Activated T-cell treated with anti-CD3 and anti-CD28 coated beads for 4 hours (primary cell): ENCODE measurements around the gene ZNF708.
"Not testable (repeated sequence)": the region's sequence is repeated elsewhere in the genome, so short reads cannot be mapped to it uniquely, and the experiment has no call there.

Source experiments
- DNase-seq: peaks from one replicate; pipeline ENCODE4 v3.0.0-alpha.2; 2020

ZNF708 gene

GRCh38 chr19:21328885-21329605 lies at the start of gene ZNF708:
Gene ZNF708, minus strand, starts transcription at chr19:21329410. Its CDS starts 198 bp downstream, at chr19:21329212.
- peak; percentile 63 for DNase-seq

GRCh38 chr19:21362291-21362690 lies 33.1 kb upstream of the ZNF708 start:
- DNase-seq = no peak

- peak; percentile 68 for DNase-seq
These were observed 29.7 kb upstream of the ZNF708 start, which contains the start of gene ZNF738 for GRCh38 chr19:21358768-21359451. Gene ZNF738, plus strand, starts transcription at chr19:21359000. Its CDS starts 141 bp downstream, at chr19:21359141.

GRCh38 chr19:21352830-21353229 lies 23.6 kb upstream of the ZNF708 start:
- DNase-seq = no peak

GRCh38 chr19:21344841-21345240 lies 15.6 kb upstream of the ZNF708 start:
- DNase-seq = not testable (repeated sequence)

- no peak for DNase-seq
These were observed 6.5 kb upstream of the ZNF708 start for GRCh38 chr19:21335721-21336120.

GRCh38 chr19:21328406-21328805 lies 804 bp downstream of the ZNF708 start:
- DNase-seq = no peak

GRCh38 chr19:21326169-21326568 lies 3.0 kb downstream of the ZNF708 start:
- DNase-seq = no peak

- DNase-seq = no peak
These were observed 6.2 kb downstream of the ZNF708 start for GRCh38 chr19:21323000-21323399.

- DNase-seq = no peak
These were observed 6.7 kb downstream of the ZNF708 start for GRCh38 chr19:21322528-21322927.

- DNase-seq = no peak
These were observed 7.2 kb downstream of the ZNF708 start for GRCh38 chr19:21321996-21322395.

GRCh38 chr19:21321134-21321533 lies 8.1 kb downstream of the ZNF708 start:
- DNase-seq = no peak

GRCh38 chr19:21317821-21318220 lies 11.4 kb downstream of the ZNF708 start:
- DNase-seq = no peak

GRCh38 chr19:21314676-21315075 lies 14.5 kb downstream of the ZNF708 start:
- no peak for DNase-seq

- not testable (repeated sequence) for DNase-seq
These were observed 16.4 kb downstream of the ZNF708 start for GRCh38 chr19:21312807-21313206.

- DNase-seq = no peak
These were observed 20.4 kb downstream of the ZNF708 start for GRCh38 chr19:21308773-21309172.

- not testable (repeated sequence) for DNase-seq
These were observed 22.2 kb downstream of the ZNF708 start for GRCh38 chr19:21306881-21307479.

GRCh38 chr19:21293768-21294167 lies 35.4 kb downstream of the ZNF708 start:
- not testable (repeated sequence) for DNase-seq

GRCh38 chr19:21269813-21270212 lies 59.4 kb downstream of the ZNF708 start:
- DNase-seq = no peak

- no peak for DNase-seq
These were observed 64.3 kb downstream of the ZNF708 start for GRCh38 chr19:21264891-21265290.

- DNase-seq = no peak
These were observed 64.8 kb downstream of the ZNF708 start for GRCh38 chr19:21264416-21264815.

- DNase-seq = not testable (repeated sequence)
These were observed 68.3 kb downstream of the ZNF708 start for GRCh38 chr19:21260848-21261381.

- DNase-seq = no peak
These were observed 68.9 kb downstream of the ZNF708 start for GRCh38 chr19:21260164-21260847.
